ENCODE measurements around the gene RCL1. TPM values are rescaled to one million over a fixed set of nuclear protein-coding genes. Genes with fewer than 3 reads are reported as not detected.

The RCL1 gene
- total RNA-seq, 1 experiment from 2014 or later, result 31.2 TPM

- H3K27ac ChIP-seq (ENCODE audit: low read depth, low read length, poor library complexity, severe bottlenecking), result no peak overlapping the region
- no peaks in the 10 kb centered on the region for H3K36me3 ChIP-seq (ENCODE audit: insufficient read depth, low read length, poor library complexity, severe bottlenecking)
- H3K9me3 ChIP-seq (ENCODE audit: low read depth, low read length, poor library complexity, severe bottlenecking), result no peaks in the 10 kb centered on the region
- POLR2A ChIA-PET (ENCODE audit: low non-redundant PET), result no interaction called here
- H3K27me3 ChIP-seq (replicated peaks; ENCODE audit: insufficient read depth, low read depth, low read length, poor library complexity), result no peaks in the 10 kb centered on the region
- CTCF ChIA-PET, result interaction anchor here (0.8 to 1.2 kb wide), 4 partner anchors 222 to 838 kb away, joined by 3 to 9 read pairs (median 3); partner anchors contain the start of gene JAK2
- H3K4me3 ChIP-seq (ENCODE audit: low read depth, low read length, poor library complexity, severe bottlenecking), result peak overlapping the region; percentile 23
- intact Hi-C loops (cut with micrococcal nuclease; ENCODE audit: unreplicated experiment), result loop anchor here (2.0 to 5.0 kb wide), 2 partner anchors 163 to 665 kb away; no protein-coding TSS in a partner anchor
- H3K4me1 ChIP-seq (ENCODE audit: insufficient read depth, low read length, poor library complexity, severe bottlenecking), result peaks cover 9% of the 10 kb centered on the region
- no peak for TF ChIP-seq EZH2 (IDR thresholded peaks at IDR 0.05; ENCODE audit: borderline replicate concordance, low read depth, low read length, poor library complexity, severe bottlenecking)
- TF ChIP-seq, protein P1, sequence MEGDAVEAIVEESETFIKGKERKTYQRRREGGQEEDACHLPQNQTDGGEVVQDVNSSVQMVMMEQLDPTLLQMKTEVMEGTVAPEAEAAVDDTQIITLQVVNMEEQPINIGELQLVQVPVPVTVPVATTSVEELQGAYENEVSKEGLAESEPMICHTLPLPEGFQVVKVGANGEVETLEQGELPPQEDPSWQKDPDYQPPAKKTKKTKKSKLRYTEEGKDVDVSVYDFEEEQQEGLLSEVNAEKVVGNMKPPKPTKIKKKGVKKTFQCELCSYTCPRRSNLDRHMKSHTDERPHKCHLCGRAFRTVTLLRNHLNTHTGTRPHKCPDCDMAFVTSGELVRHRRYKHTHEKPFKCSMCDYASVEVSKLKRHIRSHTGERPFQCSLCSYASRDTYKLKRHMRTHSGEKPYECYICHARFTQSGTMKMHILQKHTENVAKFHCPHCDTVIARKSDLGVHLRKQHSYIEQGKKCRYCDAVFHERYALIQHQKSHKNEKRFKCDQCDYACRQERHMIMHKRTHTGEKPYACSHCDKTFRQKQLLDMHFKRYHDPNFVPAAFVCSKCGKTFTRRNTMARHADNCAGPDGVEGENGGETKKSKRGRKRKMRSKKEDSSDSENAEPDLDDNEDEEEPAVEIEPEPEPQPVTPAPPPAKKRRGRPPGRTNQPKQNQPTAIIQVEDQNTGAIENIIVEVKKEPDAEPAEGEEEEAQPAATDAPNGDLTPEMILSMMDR (conservative IDR thresholded peaks at IDR 0.05; ENCODE audit: low read depth, low read length), result peak; percentile 87
- BruUV-seq (replicated peaks), result no TSS peak
- DNase-seq (ENCODE audit: low spot score), result peak; percentile 74
These were observed 30.4 kb upstream of the RCL1 start for GRCh38 chr9:4762108-4762885.

- Histone ChIP-seq H3K4me1 (ENCODE audit: insufficient read depth, low read length, poor library complexity, severe bottlenecking) (peaks cover 9% of the 10 kb centered on the region), H3K36me3 (ENCODE audit: insufficient read depth, low read length, poor library complexity, severe bottlenecking) (no peaks in the 10 kb centered on the region), H3K27me3 (replicated peaks; ENCODE audit: insufficient read depth, low read depth, low read length, poor library complexity) (no peaks in the 10 kb centered on the region), H3K9me3 (ENCODE audit: low read depth, low read length, poor library complexity, severe bottlenecking) (no peaks in the 10 kb centered on the region), H3K4me3 (ENCODE audit: low read depth, low read length, poor library complexity, severe bottlenecking) (peak overlapping the region; percentile 23), H3K27ac (ENCODE audit: low read depth, low read length, poor library complexity, severe bottlenecking) (peak overlapping the region; percentile 5)
- ChIA-PET POLR2A (ENCODE audit: low non-redundant PET) (no interaction called here), CTCF (interaction anchor here (0.8 to 1.2 kb wide), 4 partner anchors 222 to 837 kb away, joined by 3 to 9 read pairs (median 3); partner anchors contain the start of gene JAK2)
- TF ChIP-seq EZH2 (IDR thresholded peaks at IDR 0.05; ENCODE audit: borderline replicate concordance, low read depth, low read length, poor library complexity, severe bottlenecking), result no peak
- TF ChIP-seq, protein P1 (conservative IDR thresholded peaks at IDR 0.05; ENCODE audit: low read depth, low read length), result no peak
- DNase-seq (ENCODE audit: low spot score), result peak; percentile 73
- intact Hi-C loops (cut with micrococcal nuclease; ENCODE audit: unreplicated experiment), result loop anchor here (2.0 to 5.0 kb wide), 2 partner anchors 162 to 664 kb away; no protein-coding TSS in a partner anchor
- BruUV-seq (replicated peaks), result no TSS peak
These were observed 29.7 kb upstream of the RCL1 start for GRCh38 chr9:4762886-4763541.

- Histone ChIP-seq H3K9me3 (ENCODE audit: low read depth, low read length, poor library complexity, severe bottlenecking) (no peaks in the 10 kb centered on the region), H3K27ac (ENCODE audit: low read depth, low read length, poor library complexity, severe bottlenecking) (no peak overlapping the region), H3K4me1 (ENCODE audit: insufficient read depth, low read length, poor library complexity, severe bottlenecking) (peaks cover 9% of the 10 kb centered on the region), H3K36me3 (ENCODE audit: insufficient read depth, low read length, poor library complexity, severe bottlenecking) (no peaks in the 10 kb centered on the region), H3K27me3 (replicated peaks; ENCODE audit: insufficient read depth, low read depth, low read length, poor library complexity) (no peaks in the 10 kb centered on the region), H3K4me3 (ENCODE audit: low read depth, low read length, poor library complexity, severe bottlenecking) (no peak overlapping the region)
- no TSS peak for BruUV-seq (replicated peaks)
- intact Hi-C loops (cut with micrococcal nuclease; ENCODE audit: unreplicated experiment), result loop anchor here (5.0 kb wide), 1 partner anchor 663 kb away; no protein-coding TSS in a partner anchor
- DNase-seq (ENCODE audit: low spot score), result no peak
- no peak for TF ChIP-seq EZH2 (IDR thresholded peaks at IDR 0.05; ENCODE audit: borderline replicate concordance, low read depth, low read length, poor library complexity, severe bottlenecking)
- TF ChIP-seq, protein P1 (conservative IDR thresholded peaks at IDR 0.05; ENCODE audit: low read depth, low read length), result no peak
- ChIA-PET CTCF (no interaction called here), POLR2A (ENCODE audit: low non-redundant PET) (no interaction called here)
These were observed 28.7 kb upstream of the RCL1 start for GRCh38 chr9:4764033-4764432.

Data from A673 (cell line).